Measurements from ENCODE around the gene PPP2R2C. TPM values are rescaled to one million over a fixed set of nuclear protein-coding genes. Genes with fewer than 3 reads are reported as not detected.

PPP2R2C gene
- total RNA-seq, 3 donors from 2014 or later = 0.31 to 2.9 (median 0.41) TPM

DNA sequence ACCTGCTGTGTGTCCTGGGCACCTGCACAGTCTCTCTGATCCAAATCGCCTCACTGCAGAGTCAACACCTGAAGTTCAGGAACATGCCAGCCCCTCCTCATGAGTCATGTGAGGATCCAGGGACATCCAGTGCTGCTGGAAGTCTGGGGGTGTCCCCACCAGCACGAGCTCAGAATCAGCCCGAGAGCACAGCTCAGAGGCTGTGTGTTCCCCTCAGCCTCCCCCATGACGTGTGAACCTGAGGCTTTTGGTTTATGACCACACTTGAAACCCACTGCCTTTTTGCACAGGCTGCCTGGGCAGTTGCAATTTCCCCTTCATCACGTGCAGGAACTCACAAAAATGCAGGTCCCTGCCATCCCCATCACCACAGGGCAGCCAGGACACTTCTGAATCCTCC lies 47.1 kb downstream of the PPP2R2C start:
- intact Hi-C loops (cut with DNase I, micrococcal nuclease) = no loop called here
- Histone ChIP-seq H3K9me3 (no peaks in the 10 kb centered on the region), H3K36me3 (ENCODE audit: low read depth) (no peaks in the 10 kb centered on the region), H3K4me1 (ENCODE audit: low read depth) (no peaks in the 10 kb centered on the region), H3K4me3 (no peak overlapping the region)
- no peak for DNase-seq
- TF ChIP-seq, protein P1, sequence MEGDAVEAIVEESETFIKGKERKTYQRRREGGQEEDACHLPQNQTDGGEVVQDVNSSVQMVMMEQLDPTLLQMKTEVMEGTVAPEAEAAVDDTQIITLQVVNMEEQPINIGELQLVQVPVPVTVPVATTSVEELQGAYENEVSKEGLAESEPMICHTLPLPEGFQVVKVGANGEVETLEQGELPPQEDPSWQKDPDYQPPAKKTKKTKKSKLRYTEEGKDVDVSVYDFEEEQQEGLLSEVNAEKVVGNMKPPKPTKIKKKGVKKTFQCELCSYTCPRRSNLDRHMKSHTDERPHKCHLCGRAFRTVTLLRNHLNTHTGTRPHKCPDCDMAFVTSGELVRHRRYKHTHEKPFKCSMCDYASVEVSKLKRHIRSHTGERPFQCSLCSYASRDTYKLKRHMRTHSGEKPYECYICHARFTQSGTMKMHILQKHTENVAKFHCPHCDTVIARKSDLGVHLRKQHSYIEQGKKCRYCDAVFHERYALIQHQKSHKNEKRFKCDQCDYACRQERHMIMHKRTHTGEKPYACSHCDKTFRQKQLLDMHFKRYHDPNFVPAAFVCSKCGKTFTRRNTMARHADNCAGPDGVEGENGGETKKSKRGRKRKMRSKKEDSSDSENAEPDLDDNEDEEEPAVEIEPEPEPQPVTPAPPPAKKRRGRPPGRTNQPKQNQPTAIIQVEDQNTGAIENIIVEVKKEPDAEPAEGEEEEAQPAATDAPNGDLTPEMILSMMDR (IDR thresholded peaks at IDR 0.05) = no peak
- ATAC-seq = no peak

DNA sequence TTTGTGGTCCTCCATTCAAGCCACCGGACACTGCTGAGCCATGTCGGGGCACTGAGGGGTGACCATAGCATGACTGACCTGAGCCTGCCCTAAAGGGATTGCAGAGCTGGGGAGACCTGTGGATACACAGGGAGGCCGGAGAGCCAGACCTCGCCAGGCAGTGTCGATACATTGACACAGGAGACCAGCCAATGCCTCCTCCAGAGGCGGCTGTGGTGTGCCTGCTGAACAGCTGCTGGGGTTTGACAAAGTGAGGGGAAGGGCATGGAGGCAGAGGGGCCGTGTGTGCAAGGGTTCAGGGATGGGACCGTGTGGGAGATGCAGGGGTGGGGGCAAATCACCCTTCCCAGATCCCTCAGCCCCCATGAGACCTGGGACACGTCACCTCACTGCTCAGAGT lies 48.0 kb downstream of the PPP2R2C start:
- intact Hi-C loops (cut with DNase I, micrococcal nuclease) = no loop called here
- H3K36me3 ChIP-seq (ENCODE audit: low read depth) = no peaks in the 10 kb centered on the region
- no peaks in the 10 kb centered on the region for H3K4me1 ChIP-seq (ENCODE audit: low read depth)
- H3K9me3 ChIP-seq = no peaks in the 10 kb centered on the region
- TF ChIP-seq, protein P1 (IDR thresholded peaks at IDR 0.05) = no peak
- ATAC-seq (no peak), DNase-seq (no peak)
- no peak overlapping the region for H3K4me3 ChIP-seq

DNA sequence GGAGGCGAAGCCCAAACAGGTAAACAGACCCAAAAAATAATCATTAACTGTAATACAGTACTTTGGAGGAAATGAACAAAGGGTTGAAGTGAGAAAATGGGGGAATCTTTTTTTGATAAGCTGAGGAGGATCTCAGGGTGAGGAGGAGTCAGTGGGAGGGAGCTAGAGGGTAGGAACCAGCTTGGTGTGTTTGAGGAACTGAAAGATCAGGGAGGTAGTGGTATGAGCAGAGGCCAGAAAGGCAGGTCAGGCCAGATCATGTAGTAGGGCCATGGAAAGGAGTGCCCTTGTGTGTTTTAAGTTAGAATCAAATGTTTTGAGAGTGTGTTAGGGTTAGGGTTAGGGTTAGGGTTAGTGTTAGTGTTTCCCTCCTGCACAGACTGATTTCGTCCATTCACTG lies 48.8 kb downstream of the PPP2R2C start:
- ATAC-seq = no peak

DNA sequence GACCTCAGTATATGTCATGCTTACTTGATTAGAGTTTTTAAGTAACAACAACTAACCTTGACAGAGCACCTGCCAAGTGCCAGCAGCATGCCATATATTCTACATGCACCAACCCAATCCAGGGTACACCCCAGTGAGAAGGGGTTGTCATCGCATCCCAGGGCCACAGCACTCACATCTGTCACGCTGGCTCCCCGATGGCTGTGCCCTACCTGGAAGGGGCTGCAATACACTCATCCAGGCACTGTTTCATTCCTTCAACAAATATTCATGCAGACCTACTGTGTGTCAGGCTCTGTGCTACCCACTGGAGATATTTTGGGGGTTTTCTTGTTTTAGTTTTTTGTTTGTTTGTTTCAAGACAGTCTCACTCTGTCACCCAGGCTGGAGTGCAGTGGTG lies 49.5 kb downstream of the PPP2R2C start:
- Histone ChIP-seq H3K4me3 (no peak overlapping the region), H3K36me3 (ENCODE audit: low read depth) (no peaks in the 10 kb centered on the region), H3K4me1 (ENCODE audit: low read depth) (no peaks in the 10 kb centered on the region), H3K9me3 (no peaks in the 10 kb centered on the region)
- TF ChIP-seq, protein P1 (IDR thresholded peaks at IDR 0.05) = no peak
- ATAC-seq = no peak
- intact Hi-C loops (cut with DNase I, micrococcal nuclease) = no loop called here
- no peak for DNase-seq

More for the DNA sequence above, 48.8 kb downstream of the PPP2R2C start:
- Histone ChIP-seq H3K36me3 (ENCODE audit: low read depth) (no peaks in the 10 kb centered on the region), H3K9me3 (no peaks in the 10 kb centered on the region), H3K4me3 (no peak overlapping the region), H3K4me1 (ENCODE audit: low read depth) (no peaks in the 10 kb centered on the region)
- TF ChIP-seq, protein P1 (IDR thresholded peaks at IDR 0.05) = no peak
- intact Hi-C loops (cut with DNase I, micrococcal nuclease) = no loop called here
- no peak for DNase-seq

DNA sequence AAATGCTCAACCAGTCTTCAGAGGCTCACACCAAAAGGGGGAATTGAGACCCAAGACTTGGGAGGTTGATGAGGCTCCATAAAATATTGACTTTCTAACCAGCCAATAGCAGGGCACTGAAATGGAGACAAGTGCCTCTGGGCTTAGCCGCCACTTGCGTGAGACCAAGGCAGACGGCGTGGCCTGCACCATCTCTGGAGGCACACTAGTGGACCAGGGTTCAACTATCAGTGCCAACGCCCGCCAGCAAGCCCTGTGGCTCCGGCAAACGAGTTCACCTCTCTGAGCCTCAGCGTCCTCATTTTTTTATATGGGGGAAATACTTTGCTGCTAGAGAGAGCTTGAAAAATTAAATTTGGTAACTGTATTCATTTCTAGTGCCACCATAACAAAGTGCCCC lies 50.3 kb downstream of the PPP2R2C start:
- intact Hi-C loops (cut with DNase I, micrococcal nuclease) = no loop called here
- no peak for DNase-seq
- H3K36me3 ChIP-seq (ENCODE audit: low read depth) = no peaks in the 10 kb centered on the region
- H3K4me1 ChIP-seq (ENCODE audit: low read depth) = no peaks in the 10 kb centered on the region
- no peaks in the 10 kb centered on the region for H3K9me3 ChIP-seq
- TF ChIP-seq, protein P1 (IDR thresholded peaks at IDR 0.05) = no peak
- no peak overlapping the region for H3K4me3 ChIP-seq
- ATAC-seq = no peak

DNA sequence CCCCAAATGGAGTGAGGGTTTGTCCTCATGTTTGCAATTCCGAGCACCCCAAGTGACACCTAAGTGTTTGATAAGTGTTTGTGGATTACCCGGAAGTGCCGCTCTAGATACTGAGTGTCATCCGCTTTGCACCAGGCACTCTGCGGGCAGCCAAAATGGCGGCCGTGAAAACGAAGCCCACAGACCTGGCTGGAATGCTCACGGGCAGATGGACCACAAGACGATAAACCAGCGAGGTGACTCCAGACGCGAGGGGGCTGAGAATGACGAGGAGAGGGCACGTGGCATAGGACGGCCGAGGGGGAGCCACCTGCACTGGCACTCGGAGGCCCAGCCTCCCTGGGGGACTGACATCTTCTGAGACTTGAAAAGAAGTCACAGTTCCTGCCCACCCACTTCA lies 51.0 kb downstream of the PPP2R2C start:
- DNase-seq (no peak), ATAC-seq (no peak)
- no peaks in the 10 kb centered on the region for H3K4me1 ChIP-seq (ENCODE audit: low read depth)
- H3K4me3 ChIP-seq = no peak overlapping the region
- no peaks in the 10 kb centered on the region for H3K36me3 ChIP-seq (ENCODE audit: low read depth)
- intact Hi-C loops (cut with DNase I, micrococcal nuclease) = no loop called here
- TF ChIP-seq, protein P1 (IDR thresholded peaks at IDR 0.05) = no peak
- H3K9me3 ChIP-seq = no peaks in the 10 kb centered on the region
